ENCODE results near the gene USP19. TPM values are rescaled to one million over a fixed set of nuclear protein-coding genes. Genes with fewer than 3 reads are reported as not detected.

USP19 gene
- total RNA-seq, 2 donors from 2014 or later: 65.5 to 92.2 TPM

GRCh38 chr3:49076646-49077045 lies 44.0 kb downstream of the USP19 start:
- Mint-ChIP-seq H3K4me1 (ENCODE audit: low read depth) (no peaks in the 10 kb centered on the region), H3K36me3 (ENCODE audit: insufficient read depth in 2 of 2) (peaks cover 5 to 22% of the 10 kb centered on the region in 2 donors), H3K9me3 (no peaks in the 10 kb centered on the region), H3K4me3 (no peak overlapping the region), H3K27me3 (ENCODE audit: low read depth) (no peaks in the 10 kb centered on the region), H3K27ac (no peak overlapping the region)
- ATAC-seq (replicated peaks in 1 of 2) (no peak), DNase-seq (no peak)

GRCh38 chr3:49076116-49076515 lies 44.5 kb downstream of the USP19 start:
- DNase-seq: no peak
- no peak overlapping the region for H3K4me3 Mint-ChIP-seq
- no peak for ATAC-seq (replicated peaks in 1 of 2)
- peaks cover 5 to 22% of the 10 kb centered on the region in 2 donors for H3K36me3 Mint-ChIP-seq (ENCODE audit: insufficient read depth in 2 of 2)
- no peaks in the 10 kb centered on the region for H3K9me3 Mint-ChIP-seq
- no peaks in the 10 kb centered on the region for H3K27me3 Mint-ChIP-seq (ENCODE audit: low read depth)
- no peaks in the 10 kb centered on the region for H3K4me1 Mint-ChIP-seq (ENCODE audit: low read depth)
- no peak overlapping the region for H3K27ac Mint-ChIP-seq

Other genes starting within 250 kb of the USP19 start
- 10 to 100 TPM; 23.6 to 29.3 TPM for gene SLC25A20, start 221.9 kb downstream of the USP19 start, total RNA-seq
- 100 to 1,000 TPM; 174 to 183 TPM for gene ARIH2, start 202.0 kb downstream of the USP19 start, total RNA-seq
- gene P4HTM, start 130.6 kb downstream of the USP19 start, total RNA-seq: 10 to 100 TPM; 42.0 to 45.7 TPM
- 100 to 1,000 TPM; 145 to 159 TPM for gene WDR6, start 113.4 kb downstream of the USP19 start, total RNA-seq
- 10 to 100 TPM; 24.8 to 29.8 TPM for gene DALRD3, start 102.2 kb downstream of the USP19 start, total RNA-seq
- gene NDUFAF3, start 98.7 kb downstream of the USP19 start, total RNA-seq: 10 to 100 TPM; 31.9 to 35.1 TPM
- 100 to 1,000 TPM; 490 to 562 TPM for gene IMPDH2, start 91.4 kb downstream of the USP19 start, total RNA-seq
- gene QRICH1, start 26.8 kb downstream of the USP19 start, total RNA-seq: 100 to 1,000 TPM; 120 to 123 TPM
- 100 to 1,000 TPM; 340 to 371 TPM for gene QARS1, start 16.1 kb downstream of the USP19 start, total RNA-seq
- gene LAMB2, start 12.2 kb upstream of the USP19 start, total RNA-seq: 1 to 10 TPM in 1 of 2 donors, under 1 TPM in 1; 0.39 to 1.7 TPM
- gene CCDC71, start 45.5 kb upstream of the USP19 start, total RNA-seq: 10 to 100 TPM; 15.7 to 16.8 TPM
- gene KLHDC8B, start 50.8 kb upstream of the USP19 start, total RNA-seq: 1 to 10 TPM; 3.0 to 5.4 TPM
- 1 to 10 TPM; 4.6 to 7.0 TPM for gene C3orf62, start 156.4 kb upstream of the USP19 start, total RNA-seq
- 10 to 100 TPM; 70.2 to 76.5 TPM for gene USP4, start 219.2 kb upstream of the USP19 start, total RNA-seq
- gene GPX1, start 237.5 kb upstream of the USP19 start, total RNA-seq: 100 to 1,000 TPM; 112 to 124 TPM